Right atrium auricular region (tissue), 2 donors: ENCODE measurements around the gene PDE4DIP. TPM values are rescaled to one million over a fixed set of nuclear protein-coding genes. Genes with fewer than 3 reads are reported as not detected.
"Not testable (repeated sequence)": the region's sequence is repeated elsewhere in the genome, so short reads cannot be mapped to it uniquely, and the experiment has no call there.

Experiments
- DNase-seq: peaks from one replicate; pipeline ENCODE4 v3.0.0-alpha.2; 2019; ENCODE audit warnings: low spot score
- H3K27ac ChIP-seq, 2 donors: fragments of 200-600 bp; sonication (generic); 1 replicate in 1 of 2; 2 replicates in 1 of 2; pipeline ENCODE4 v1.5.1; 2016 to 2019
- H3K27me3 ChIP-seq, 2 donors: fragments of 200-600 bp; sonication (generic); one replicate each; pipeline versions ENCODE4 v1.5.1 to v1.6.0; 2017 to 2019
- H3K36me3 ChIP-seq: fragments of 200-600 bp; sonication (generic); one replicate; pipeline ENCODE4 v1.5.1; 2016
- H3K4me1 ChIP-seq, 2 donors: fragments of 200-600 bp; sonication (generic); one replicate each; pipeline versions ENCODE4 v1.5.1 to v1.6.0; 2017 to 2019
- H3K4me3 ChIP-seq, 2 donors: fragments of 200-600 bp; sonication (generic); 1 replicate in 1 of 2; 2 replicates in 1 of 2; pipeline ENCODE4 v1.5.1; 2017 to 2019; ENCODE audit warnings: mild to moderate bottlenecking in 1 of 2, moderate library complexity in 1 of 2
- H3K9me3 ChIP-seq, 2 donors: fragments of 200-600 bp; sonication (generic); one replicate each; pipeline ENCODE4 v1.5.1; 2019
- total RNA-seq, 2 donors: library from RNA; depleted of rRNA; stranded (reverse); fragments of >200 nt; gene quantifications; one replicate each; pipeline ENCODE4 v1.1.0, GENCODE V29; 2016
- TF ChIP-seq, protein P1 (sequence below), 2 donors: fragments of 200-600 bp; sonication (generic); IDR thresholded peaks; one replicate each; pipeline ENCODE4 v1.5.1; 2019; ENCODE audit warnings: antibody characterized with exemption in 2 of 2

The PDE4DIP gene
- total RNA-seq, 2 donors from 2014 or later, result 722 to 982 TPM

DNA sequence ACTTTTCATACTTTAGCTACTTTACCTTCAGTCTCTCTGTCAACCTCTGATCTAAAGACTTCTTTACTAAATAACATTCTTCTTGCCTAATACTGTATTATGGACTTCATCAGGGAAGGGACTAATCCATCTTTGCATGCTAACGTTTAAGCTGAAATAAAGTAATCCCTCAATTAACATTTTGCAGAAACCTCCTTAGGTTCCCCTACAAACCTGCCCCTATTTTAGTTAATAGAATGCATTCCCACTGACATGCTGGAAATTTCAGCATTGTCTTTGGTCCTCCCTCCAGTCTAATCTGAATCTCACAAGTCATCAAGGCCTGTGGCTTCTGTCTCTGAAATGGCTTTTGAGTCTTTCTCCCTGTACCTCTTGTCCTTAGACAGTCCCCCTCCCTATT is 83.4 kb downstream of the PDE4DIP start:
- not testable (repeated sequence) for H3K4me3 ChIP-seq, DNase-seq, H3K4me1 ChIP-seq, H3K27me3 ChIP-seq, H3K36me3 ChIP-seq, H3K9me3 ChIP-seq, H3K27ac ChIP-seq

DNA sequence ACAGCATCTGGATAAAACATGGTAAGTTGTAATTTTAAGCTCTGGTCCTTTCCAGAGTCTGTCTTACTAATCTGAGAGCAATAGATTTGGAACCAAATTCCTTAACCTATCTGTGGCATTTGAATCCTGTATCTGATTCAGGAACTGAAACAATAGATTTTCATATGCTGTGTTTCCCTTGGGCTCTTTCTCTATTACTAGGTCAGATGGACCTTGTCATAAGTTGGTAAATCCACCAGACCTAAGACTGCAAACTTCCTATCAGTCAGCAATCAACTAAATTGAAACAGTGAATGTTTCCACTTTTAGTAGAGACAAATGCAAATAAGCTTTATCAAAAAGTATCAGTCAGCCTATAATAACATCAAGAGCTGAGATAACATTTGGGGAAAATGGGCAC is 85.0 kb downstream of the PDE4DIP start:
- not testable (repeated sequence) for H3K4me3 ChIP-seq, H3K4me1 ChIP-seq, H3K9me3 ChIP-seq, DNase-seq, H3K27ac ChIP-seq, H3K27me3 ChIP-seq, H3K36me3 ChIP-seq

DNA sequence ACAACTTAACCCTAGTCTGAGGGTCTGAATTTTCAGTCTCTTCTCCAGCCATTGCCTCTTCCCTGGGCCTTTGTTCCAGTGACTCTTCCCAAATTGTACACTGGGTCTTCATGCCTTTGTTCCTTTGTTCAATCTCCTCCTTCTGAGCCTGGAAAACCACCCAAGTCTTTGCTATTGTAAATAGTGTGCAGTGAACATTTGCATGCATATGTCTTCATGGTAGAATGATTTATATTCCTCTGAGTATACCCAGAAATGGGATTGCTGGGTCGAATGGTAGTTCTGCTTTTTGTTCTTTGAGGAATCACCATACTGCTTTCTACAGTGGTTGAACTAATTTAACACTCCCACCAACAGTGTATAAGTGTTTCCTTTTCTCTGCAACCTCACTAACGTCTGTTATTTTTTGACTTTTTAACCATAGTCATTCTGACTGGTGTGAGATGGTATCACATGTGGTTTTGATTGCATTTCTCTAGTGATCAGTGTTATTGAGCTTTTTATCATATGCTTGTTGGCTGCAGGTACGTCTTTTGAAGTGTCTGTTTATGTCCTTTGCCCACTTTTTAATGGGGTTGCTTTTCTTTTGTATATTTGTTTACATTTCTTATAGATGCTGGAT is 91.3 kb downstream of the PDE4DIP start:
- not testable (repeated sequence) for H3K4me3 ChIP-seq, DNase-seq

DNA sequence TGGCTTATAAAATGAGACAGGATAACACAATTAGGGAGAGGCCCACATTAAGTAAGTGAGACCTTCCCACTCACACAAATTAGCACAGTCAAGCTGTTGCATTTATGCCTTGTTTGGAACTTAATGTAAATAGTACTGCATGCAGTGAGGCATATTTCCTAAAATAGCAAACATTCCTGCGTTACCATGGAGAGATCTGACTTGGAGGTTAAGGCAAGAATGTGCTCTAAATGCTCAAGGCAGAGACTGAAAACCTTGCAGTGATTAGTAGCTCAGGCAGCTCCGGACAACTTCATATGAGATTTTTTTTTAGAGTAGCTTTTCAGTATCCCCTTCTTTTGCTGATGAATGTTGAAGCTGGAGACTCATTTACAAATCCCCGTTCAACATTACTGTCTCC is 98.7 kb downstream of the PDE4DIP start:
- not testable (repeated sequence) for H3K27ac ChIP-seq, DNase-seq, H3K9me3 ChIP-seq, H3K36me3 ChIP-seq, H3K27me3 ChIP-seq, H3K4me3 ChIP-seq, H3K4me1 ChIP-seq

More for the DNA sequence above, 91.3 kb downstream of the PDE4DIP start:
- not testable (repeated sequence) for H3K9me3 ChIP-seq, H3K27me3 ChIP-seq, H3K36me3 ChIP-seq, H3K4me1 ChIP-seq, H3K27ac ChIP-seq

DNA sequence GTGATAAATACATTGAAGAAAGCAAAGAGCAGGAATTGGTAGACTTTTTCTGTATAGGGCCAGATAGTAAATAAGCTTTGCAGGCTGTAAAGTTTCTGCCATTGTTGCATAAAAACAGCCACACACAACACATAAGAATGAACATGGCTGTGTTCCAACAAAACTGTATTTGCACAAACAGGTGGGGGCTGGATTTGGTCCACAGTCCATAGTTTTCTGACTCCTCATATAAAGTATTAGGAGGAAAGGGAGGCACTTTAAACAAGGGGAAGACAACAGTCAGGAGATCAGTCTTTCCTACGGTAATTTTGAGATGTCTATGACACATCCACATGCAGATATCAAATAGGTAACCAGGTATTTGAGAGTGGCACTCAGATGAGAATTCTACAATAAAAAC is 100.9 kb downstream of the PDE4DIP start:
- not testable (repeated sequence) for DNase-seq, H3K27me3 ChIP-seq, H3K4me3 ChIP-seq, H3K36me3 ChIP-seq, H3K9me3 ChIP-seq, H3K4me1 ChIP-seq, H3K27ac ChIP-seq

DNA sequence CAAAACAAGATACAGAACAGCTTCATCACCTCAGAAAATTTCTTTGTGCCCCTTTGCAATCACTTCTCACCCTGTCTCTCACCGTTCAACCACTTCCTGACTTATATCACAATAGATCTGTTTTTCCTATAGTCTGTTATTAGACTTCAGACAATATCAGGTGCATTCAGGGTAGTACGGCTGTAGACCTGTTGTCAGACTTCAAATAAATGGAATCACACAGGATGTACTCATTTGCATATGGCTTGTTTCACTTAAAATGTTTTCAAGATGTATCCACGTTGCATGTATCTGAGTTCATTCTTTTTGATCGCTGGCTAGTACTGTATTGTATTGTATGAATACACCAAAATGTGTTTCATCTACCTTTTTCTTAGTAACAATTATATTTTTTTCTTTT is 104.5 kb downstream of the PDE4DIP start:
- H3K4me1 ChIP-seq, H3K4me3 ChIP-seq, H3K9me3 ChIP-seq, DNase-seq, H3K36me3 ChIP-seq, H3K27me3 ChIP-seq, H3K27ac ChIP-seq: not testable (repeated sequence)

DNA sequence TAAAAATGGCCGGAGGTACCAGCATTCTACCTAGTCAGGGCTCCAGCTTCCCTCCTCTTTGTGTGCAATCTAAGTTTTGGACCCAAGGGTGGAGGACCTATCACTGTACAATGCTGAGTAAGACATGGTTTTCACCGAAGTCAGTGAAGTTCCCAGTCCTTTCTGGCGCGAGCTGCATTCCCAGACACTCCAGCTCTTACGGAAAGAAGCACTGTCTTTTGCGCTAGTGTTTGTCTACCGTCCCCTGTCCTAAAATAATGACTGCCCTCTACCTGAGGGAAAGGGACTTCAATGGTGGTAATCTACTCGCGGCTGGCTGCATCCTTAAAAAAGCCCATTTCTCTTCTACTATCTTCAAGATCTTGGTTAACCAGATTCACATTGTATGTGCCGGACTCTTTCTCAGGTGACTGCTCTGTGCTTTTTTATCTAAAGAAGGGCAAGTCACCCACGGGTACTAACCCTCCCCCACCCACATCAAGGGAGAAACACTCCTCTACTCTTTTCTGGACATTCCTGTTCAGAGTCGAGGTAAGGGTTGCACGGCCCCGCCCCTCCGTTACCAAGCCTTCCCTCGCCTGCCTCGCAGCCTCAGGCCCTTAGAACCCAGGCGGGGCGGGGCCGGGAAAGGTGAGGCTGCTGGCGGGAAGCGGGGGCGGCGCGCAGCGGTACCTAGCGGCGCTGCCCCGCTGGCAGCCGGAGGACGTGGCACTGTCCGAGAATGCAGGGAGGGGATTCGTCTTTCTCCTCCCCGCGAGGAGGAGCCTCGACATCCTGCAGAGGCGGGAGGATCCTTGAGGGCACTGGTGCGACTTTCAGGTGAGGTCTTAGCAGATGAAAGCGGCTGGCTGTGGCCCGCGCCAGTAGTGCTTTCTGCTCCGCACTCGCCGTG is 107.4 kb downstream of the PDE4DIP start:
- H3K9me3 ChIP-seq, H3K36me3 ChIP-seq, H3K4me1 ChIP-seq, H3K27me3 ChIP-seq: not testable (repeated sequence)
- Histone ChIP-seq H3K4me3 (peak overlapping the region; percentile 47 to 54), H3K27ac (peak overlapping the region; percentile 55 to 66)
- peak; percentile 75 for DNase-seq
- TF ChIP-seq, protein P1, sequence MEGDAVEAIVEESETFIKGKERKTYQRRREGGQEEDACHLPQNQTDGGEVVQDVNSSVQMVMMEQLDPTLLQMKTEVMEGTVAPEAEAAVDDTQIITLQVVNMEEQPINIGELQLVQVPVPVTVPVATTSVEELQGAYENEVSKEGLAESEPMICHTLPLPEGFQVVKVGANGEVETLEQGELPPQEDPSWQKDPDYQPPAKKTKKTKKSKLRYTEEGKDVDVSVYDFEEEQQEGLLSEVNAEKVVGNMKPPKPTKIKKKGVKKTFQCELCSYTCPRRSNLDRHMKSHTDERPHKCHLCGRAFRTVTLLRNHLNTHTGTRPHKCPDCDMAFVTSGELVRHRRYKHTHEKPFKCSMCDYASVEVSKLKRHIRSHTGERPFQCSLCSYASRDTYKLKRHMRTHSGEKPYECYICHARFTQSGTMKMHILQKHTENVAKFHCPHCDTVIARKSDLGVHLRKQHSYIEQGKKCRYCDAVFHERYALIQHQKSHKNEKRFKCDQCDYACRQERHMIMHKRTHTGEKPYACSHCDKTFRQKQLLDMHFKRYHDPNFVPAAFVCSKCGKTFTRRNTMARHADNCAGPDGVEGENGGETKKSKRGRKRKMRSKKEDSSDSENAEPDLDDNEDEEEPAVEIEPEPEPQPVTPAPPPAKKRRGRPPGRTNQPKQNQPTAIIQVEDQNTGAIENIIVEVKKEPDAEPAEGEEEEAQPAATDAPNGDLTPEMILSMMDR (IDR thresholded peaks at IDR 0.05), result peak in 1 of 2 donors; percentile 21

DNA sequence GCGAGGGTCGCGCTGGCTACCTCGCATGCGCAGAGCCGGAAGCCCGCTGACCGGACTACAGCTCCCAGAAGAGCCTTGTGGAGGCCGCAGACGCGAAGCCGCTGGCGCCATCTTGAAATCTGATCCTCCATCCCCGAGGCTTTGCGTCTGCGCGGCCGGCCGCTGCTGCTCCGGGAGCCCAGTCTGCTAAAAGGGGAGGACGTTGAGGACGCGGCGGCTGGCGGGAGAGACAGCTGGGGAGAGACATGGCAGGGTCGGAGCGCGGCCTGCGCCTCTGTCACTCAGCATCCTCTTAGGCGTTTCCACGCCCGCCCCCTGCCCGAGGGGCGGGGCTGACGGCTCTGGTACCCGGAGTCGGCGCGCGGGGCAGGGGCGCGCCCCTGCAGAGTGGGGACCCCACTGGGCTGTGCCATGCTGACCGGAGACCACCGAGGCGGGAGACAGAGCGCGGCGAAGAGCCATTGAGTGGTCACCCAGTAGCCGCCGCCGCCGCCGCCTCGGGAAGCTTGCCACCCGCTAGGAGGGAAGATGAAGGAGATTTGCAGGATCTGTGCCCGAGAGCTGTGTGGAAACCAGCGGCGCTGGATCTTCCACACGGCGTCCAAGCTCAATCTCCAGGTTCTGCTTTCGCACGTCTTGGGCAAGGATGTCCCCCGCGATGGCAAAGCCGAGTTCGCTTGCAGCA is 108.2 kb downstream of the PDE4DIP start:
- H3K27me3 ChIP-seq, H3K4me1 ChIP-seq, H3K36me3 ChIP-seq, H3K9me3 ChIP-seq: not testable (repeated sequence)
- Histone ChIP-seq H3K27ac (peak overlapping the region; percentile 66 to 69), H3K4me3 (peak overlapping the region; percentile 47 to 54)
- DNase-seq, result peak; percentile 82

DNA sequence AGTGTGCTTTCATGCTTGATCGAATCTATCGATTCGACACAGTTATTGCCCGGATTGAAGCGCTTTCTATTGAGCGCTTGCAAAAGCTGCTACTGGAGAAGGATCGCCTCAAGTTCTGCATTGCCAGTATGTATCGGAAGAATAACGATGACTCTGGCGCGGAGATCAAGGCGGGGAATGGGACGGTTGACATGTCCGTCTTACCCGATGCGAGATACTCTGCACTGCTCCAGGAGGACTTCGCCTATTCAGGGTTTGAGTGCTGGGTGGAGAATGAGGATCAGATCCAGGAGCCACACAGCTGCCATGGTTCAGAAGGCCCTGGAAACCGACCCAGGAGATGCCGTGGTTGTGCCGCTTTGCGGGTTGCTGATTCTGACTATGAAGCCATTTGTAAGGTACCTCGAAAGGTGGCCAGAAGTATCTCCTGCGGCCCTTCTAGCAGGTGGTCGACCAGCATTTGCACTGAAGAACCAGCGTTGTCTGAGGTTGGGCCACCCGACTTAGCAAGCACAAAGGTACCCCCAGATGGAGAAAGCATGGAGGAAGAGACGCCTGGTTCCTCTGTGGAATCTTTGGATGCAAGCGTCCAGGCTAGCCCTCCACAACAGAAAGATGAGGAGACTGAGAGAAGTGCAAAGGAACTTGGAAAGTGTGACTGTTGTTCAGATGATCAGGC is 108.8 kb downstream of the PDE4DIP start:
- Histone ChIP-seq H3K4me3 (peak overlapping the region; percentile 38 to 54), H3K27ac (peak overlapping the region; percentile 66 to 69)
- H3K36me3 ChIP-seq, H3K9me3 ChIP-seq, H3K4me1 ChIP-seq, H3K27me3 ChIP-seq: not testable (repeated sequence)
- peak; percentile 59 for DNase-seq

DNA sequence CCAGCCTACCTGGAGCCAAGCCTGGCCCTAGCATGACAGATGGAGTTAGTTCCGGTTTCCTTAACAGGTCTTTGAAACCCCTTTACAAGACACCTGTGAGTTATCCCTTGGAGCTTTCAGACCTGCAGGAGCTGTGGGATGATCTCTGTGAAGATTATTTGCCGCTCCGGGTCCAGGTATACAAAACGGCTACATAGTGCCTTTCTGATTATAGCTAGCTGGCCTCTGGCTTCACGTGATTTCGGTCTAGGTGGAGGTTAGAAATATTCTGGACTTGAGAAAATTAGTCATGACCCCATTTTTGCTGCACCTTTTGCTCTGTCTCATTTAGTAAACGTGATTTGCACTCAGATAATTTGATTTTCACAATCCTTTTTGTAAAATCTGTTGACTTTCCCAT is 109.5 kb downstream of the PDE4DIP start:
- not testable (repeated sequence) for H3K9me3 ChIP-seq, H3K4me1 ChIP-seq, H3K36me3 ChIP-seq, DNase-seq, H3K27me3 ChIP-seq
- Histone ChIP-seq H3K4me3 (peak overlapping the region in 1 of 2 donors; percentile 11), H3K27ac (peak overlapping the region in 1 of 2 donors; percentile 2)

DNA sequence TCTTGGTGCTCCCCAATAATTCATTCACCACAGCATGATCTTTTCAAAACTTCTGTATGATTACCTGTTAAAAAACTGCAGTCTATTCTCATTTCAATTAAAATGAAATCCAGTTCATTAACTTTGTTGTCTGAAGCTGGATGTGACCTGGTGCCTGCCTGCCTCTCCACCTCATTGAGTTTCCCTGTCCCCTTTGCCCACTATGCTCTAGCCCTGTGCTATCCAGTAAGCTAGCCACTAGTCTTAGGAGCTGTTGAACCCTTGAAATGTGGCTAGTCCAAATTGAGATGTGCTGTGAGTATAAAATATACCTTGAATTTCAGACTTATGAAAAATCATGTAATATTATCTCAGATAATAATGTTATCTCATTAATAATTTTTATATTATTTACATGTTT is 114.1 kb downstream of the PDE4DIP start:
- not testable (repeated sequence) for H3K27me3 ChIP-seq, DNase-seq, H3K36me3 ChIP-seq, H3K27ac ChIP-seq, H3K4me3 ChIP-seq, H3K9me3 ChIP-seq, H3K4me1 ChIP-seq

DNA sequence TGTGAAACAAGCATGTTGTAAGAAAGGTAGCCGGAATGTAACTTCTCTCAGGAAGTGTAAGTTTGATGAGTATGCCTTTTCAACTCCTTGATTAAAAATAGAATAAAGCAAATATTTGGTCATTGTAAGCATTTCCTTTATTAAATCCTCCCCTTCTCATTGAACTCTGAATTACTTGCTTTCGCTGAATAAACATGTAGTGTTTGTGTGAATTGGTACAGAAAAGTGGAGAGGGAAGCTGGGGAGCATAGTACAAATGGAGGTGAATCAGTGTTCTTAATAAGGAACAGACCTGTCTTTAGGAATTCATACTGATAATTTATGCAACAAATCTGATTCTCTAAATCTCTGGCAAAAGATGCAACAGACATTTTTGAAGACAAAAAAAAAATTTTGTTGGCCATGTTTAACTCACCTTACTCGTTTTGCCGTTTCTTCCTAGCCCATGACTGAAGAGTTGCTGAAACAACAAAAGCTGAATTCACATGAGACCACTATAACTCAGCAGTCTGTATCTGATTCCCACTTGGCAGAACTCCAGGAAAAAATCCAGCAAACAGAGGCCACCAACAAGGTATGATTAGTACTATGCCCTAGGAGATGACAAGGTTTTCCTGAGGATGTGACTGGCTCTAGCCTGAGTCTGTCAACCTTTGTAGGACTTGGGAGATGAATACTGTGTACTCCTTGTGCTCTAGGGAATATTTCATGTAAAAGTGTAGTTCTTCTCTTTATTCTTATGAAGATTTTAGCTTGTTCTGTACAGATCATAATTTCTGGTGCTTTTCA is 116.2 kb downstream of the PDE4DIP start:
- H3K36me3 ChIP-seq, H3K27me3 ChIP-seq, H3K4me3 ChIP-seq, H3K4me1 ChIP-seq, H3K9me3 ChIP-seq, DNase-seq, H3K27ac ChIP-seq: not testable (repeated sequence)
